Stimulated activated CD4-positive, alpha-beta T cell treated with anti-CD3 and anti-CD28 coated beads, Interleukin-2, amount 100 ng/mL, for 48 hours (primary cell): ENCODE measurements around the gene CASQ2.

Experiments
- DNase-seq, 2 donors: peaks; one replicate each; pipeline ENCODE4 v3.0.0-alpha.2; 2020

Gene CASQ2

GRCh38 chr1:115727706-115728249 lies 40.7 kb downstream of the CASQ2 start:
- DNase-seq: no peak

- no peak for DNase-seq
Measured at GRCh38 chr1:115726570-115726969, 41.9 kb downstream of the CASQ2 start.

- no peak for DNase-seq
Measured at GRCh38 chr1:115726161-115726560, 42.4 kb downstream of the CASQ2 start.

- DNase-seq: no peak
Measured at GRCh38 chr1:115725600-115725999, 42.9 kb downstream of the CASQ2 start.

GRCh38 chr1:115723756-115724155 lies 44.8 kb downstream of the CASQ2 start:
- no peak for DNase-seq

GRCh38 chr1:115722221-115722620 lies 46.3 kb downstream of the CASQ2 start:
- DNase-seq: no peak

- no peak for DNase-seq
Measured at GRCh38 chr1:115719285-115719684, 49.2 kb downstream of the CASQ2 start.

- DNase-seq: no peak
Measured at GRCh38 chr1:115718011-115718754, 50.3 kb downstream of the CASQ2 start.

- DNase-seq: peak; percentile 10 to 13
Measured at GRCh38 chr1:115717541-115717940, 51.0 kb downstream of the CASQ2 start.

GRCh38 chr1:115714572-115715141 lies 53.9 kb downstream of the CASQ2 start:
- DNase-seq: no peak

GRCh38 chr1:115713906-115714305 lies 54.6 kb downstream of the CASQ2 start:
- DNase-seq: no peak

GRCh38 chr1:115712911-115713609 lies 55.5 kb downstream of the CASQ2 start:
- no peak for DNase-seq

- DNase-seq: no peak
Measured at GRCh38 chr1:115710859-115711624, 57.5 kb downstream of the CASQ2 start.

GRCh38 chr1:115706587-115707425 lies 61.7 kb downstream of the CASQ2 start:
- DNase-seq: no peak

GRCh38 chr1:115705963-115706362 lies 62.6 kb downstream of the CASQ2 start:
- no peak for DNase-seq

GRCh38 chr1:115705085-115705951 lies 63.2 kb downstream of the CASQ2 start:
- no peak for DNase-seq

GRCh38 chr1:115702959-115703358 lies 65.6 kb downstream of the CASQ2 start:
- no peak for DNase-seq

- no peak for DNase-seq
Measured at GRCh38 chr1:115701090-115701489, 67.4 kb downstream of the CASQ2 start.

- DNase-seq: no peak
Measured at GRCh38 chr1:115697619-115698018, 70.9 kb downstream of the CASQ2 start.

GRCh38 chr1:115694805-115695204 lies 73.7 kb downstream of the CASQ2 start:
- DNase-seq: no peak

- no peak for DNase-seq
Measured at GRCh38 chr1:115692224-115692623, 76.3 kb downstream of the CASQ2 start.
